H9 (cell line): ENCODE results near the gene AHNAK2. TPM values are rescaled to one million over a fixed set of nuclear protein-coding genes. Genes with fewer than 3 reads are reported as not detected.
A peak's percentile ranks its signal among the peaks of the same experiment; 100 is the strongest.

Experiments used
- DNase-seq: peaks from one replicate; pipeline ENCODE4 v3.0.0-alpha.2; 2017
- H2AFZ ChIP-seq: one replicate; pipeline ENCODE4 v1.6.1; 2013; ENCODE audit warnings: mild to moderate bottlenecking, low read length, control low read depth, moderate library complexity
- H2AK5ac ChIP-seq: 2 replicates; pipeline ENCODE4 v1.6.1; 2013; ENCODE audit warnings: low read length, control low read depth, mixed read lengths; ENCODE audit not compliant: insufficient read length
- H2BK120ac ChIP-seq: one replicate; pipeline ENCODE4 v1.6.1; 2013; ENCODE audit warnings: low read depth, mild to moderate bottlenecking, low read length, control low read depth, inconsistent platforms; ENCODE audit not compliant: poor library complexity, severe bottlenecking
- H2BK12ac ChIP-seq: 2 replicates; pipeline ENCODE4 v1.6.1; 2013; ENCODE audit warnings: low read length, control low read depth, mixed read lengths, low read depth; ENCODE audit not compliant: insufficient read length
- H2BK15ac ChIP-seq: 2 replicates; pipeline ENCODE4 v1.6.1; 2013; ENCODE audit warnings: low read depth, low read length, control low read depth
- H2BK20ac ChIP-seq: one replicate; pipeline ENCODE4 v1.6.1; 2013; ENCODE audit warnings: low read depth, mild to moderate bottlenecking, low read length, control low read depth, inconsistent platforms; ENCODE audit not compliant: poor library complexity, severe bottlenecking
- H2BK5ac ChIP-seq: 2 replicates; pipeline ENCODE4 v1.6.1; 2013; ENCODE audit warnings: low read length, control low read depth, mixed read lengths; ENCODE audit not compliant: insufficient read length
- H3K14ac ChIP-seq: 2 replicates; pipeline ENCODE4 v1.6.1; 2013; ENCODE audit warnings: low read length, control low read depth; ENCODE audit not compliant: insufficient read depth
- H3K18ac ChIP-seq: 2 replicates; pipeline ENCODE4 v1.6.1; 2013; ENCODE audit warnings: low read depth, mild to moderate bottlenecking, mixed read lengths, low read length, control low read depth; ENCODE audit not compliant: insufficient read length
- H3K23ac ChIP-seq: 2 replicates; pipeline ENCODE4 v1.6.1; 2013; ENCODE audit warnings: low read length, control low read depth, mixed read lengths, low read depth; ENCODE audit not compliant: insufficient read length
- H3K23me2 ChIP-seq: 2 replicates; pipeline ENCODE4 v1.6.1; 2013; ENCODE audit warnings: low read depth, mild to moderate bottlenecking, mixed read lengths, low read length, control low read depth; ENCODE audit not compliant: insufficient read length, poor library complexity, severe bottlenecking
- H3K27ac ChIP-seq: 2 replicates; pipeline ENCODE4 v1.5.1; 2013; ENCODE audit warnings: low read length, control low read depth, mixed read lengths, low read depth; ENCODE audit not compliant: insufficient read length
- H3K27me3 ChIP-seq: 2 replicates; pipeline ENCODE4 v1.6.1; 2013; ENCODE audit warnings: low read length, control low read depth, inconsistent platforms; ENCODE audit not compliant: insufficient read depth
- H3K4ac ChIP-seq: 2 replicates; pipeline ENCODE4 v1.6.1; 2013; ENCODE audit warnings: low read depth, mild to moderate bottlenecking, control low read depth, inconsistent platforms, low read length, moderate library complexity
- H3K4me1 ChIP-seq: 2 replicates; pipeline ENCODE4 v1.6.1; 2013; ENCODE audit warnings: low read length, control low read depth, inconsistent platforms; ENCODE audit not compliant: insufficient read depth
- H3K4me2 ChIP-seq: 2 replicates; pipeline ENCODE4 v1.6.1; 2013; ENCODE audit warnings: low read length, control low read depth, mixed read lengths; ENCODE audit not compliant: insufficient read length, insufficient read depth
- H3K56ac ChIP-seq: 2 replicates; pipeline ENCODE4 v1.6.1; 2013; ENCODE audit warnings: low read depth, mild to moderate bottlenecking, mixed read lengths, low read length, control low read depth; ENCODE audit not compliant: insufficient read length
- H3K79me1 ChIP-seq: 2 replicates; pipeline ENCODE4 v1.6.1; 2013; ENCODE audit warnings: low read depth, mild to moderate bottlenecking, moderate library complexity, low read length, control low read depth, inconsistent platforms; ENCODE audit not compliant: insufficient read depth, poor library complexity, severe bottlenecking
- H3K79me2 ChIP-seq: 2 replicates; pipeline ENCODE4 v1.6.1; 2013; ENCODE audit warnings: low read length, control low read depth, inconsistent platforms; ENCODE audit not compliant: insufficient read depth
- H3K9ac ChIP-seq: 2 replicates; pipeline ENCODE4 v1.6.1; 2013; ENCODE audit warnings: low read length, control low read depth, mixed read lengths; ENCODE audit not compliant: insufficient read length; ENCODE audit errors: extremely low read depth
- H3K9me3 ChIP-seq: one replicate; pipeline ENCODE4 v1.6.1; 2013; ENCODE audit warnings: low read depth, low read length, inconsistent platforms; ENCODE audit not compliant: control insufficient read depth
- H3T11ph ChIP-seq: one replicate; pipeline ENCODE4 v1.6.1; 2013; ENCODE audit warnings: mild to moderate bottlenecking, low read length, control low read depth, inconsistent platforms
- H4K20me1 ChIP-seq: one replicate; pipeline ENCODE4 v1.6.1; 2013; ENCODE audit not compliant: control insufficient read depth, insufficient read length, insufficient read depth
- H4K5ac ChIP-seq: 2 replicates; pipeline ENCODE4 v1.6.1; 2013; ENCODE audit warnings: low read depth, mild to moderate bottlenecking, mixed read lengths, low read length, control low read depth; ENCODE audit not compliant: insufficient read length
- H4K8ac ChIP-seq: replicated peaks from 2 replicates; pipeline ENCODE4 v1.6.1; 2013; ENCODE audit warnings: low read length, control low read depth, mixed read lengths, low read depth; ENCODE audit not compliant: insufficient read length
- H4K91ac ChIP-seq: 2 replicates; pipeline ENCODE4 v1.6.1; 2013; ENCODE audit warnings: low read depth, mild to moderate bottlenecking, moderate library complexity, mixed read lengths, low read length, control low read depth; ENCODE audit not compliant: insufficient read length
- H3K27ac Mint-ChIP-seq, 3 experiments: 2 replicates in 2 of 3; 3 replicates in 1 of 3; pipeline ENCODE4 v1.8.0; 2020 to 2021; ENCODE audit warnings: mixed read lengths in 3 of 3, mild to moderate bottlenecking in 1 of 3, moderate library complexity in 1 of 3
- H3K27me3 Mint-ChIP-seq: 2 replicates; pipeline ENCODE4 v1.8.0; 2021; ENCODE audit warnings: low read depth, mild to moderate bottlenecking, moderate library complexity, mixed read lengths
- H3K36me3 Mint-ChIP-seq, 3 experiments: 2 replicates in 2 of 3; 3 replicates in 1 of 3; pipeline ENCODE4 v1.8.0; 2020 to 2021; ENCODE audit warnings: low read depth in 3 of 3, mixed read lengths in 3 of 3; ENCODE audit not compliant: insufficient read depth in 1 of 3
- H3K4me1 Mint-ChIP-seq, 2 experiments: 2 replicates each; pipeline ENCODE4 v1.8.0; 2020; ENCODE audit warnings: mixed read lengths in 2 of 2
- H3K4me3 Mint-ChIP-seq, 2 experiments: 2 replicates in 1 of 2; 3 replicates in 1 of 2; pipeline ENCODE4 v1.8.0; 2020 to 2021; ENCODE audit warnings: mild to moderate bottlenecking in 2 of 2, mixed read lengths in 2 of 2, moderate library complexity in 1 of 2
- H3K9me3 Mint-ChIP-seq, 2 experiments: 2 replicates in 1 of 2; 3 replicates in 1 of 2; pipeline ENCODE4 v1.8.0; 2020; ENCODE audit warnings: mild to moderate bottlenecking in 2 of 2, mixed read lengths in 2 of 2, moderate library complexity in 1 of 2
- WGBS: extraction: QIAGEN DNeasy Blood & Tissue Kit; methylation state at CpG from one replicate; pipeline ENCODE4 v1.1.7; 2013; ENCODE audit warnings: missing lambda C conversion rate, low lambda C conversion rate, mixed read lengths; ENCODE audit not compliant: insufficient read length; ENCODE audit errors: extremely low coverage; 5-methylcytosine and 5-hydroxymethylcytosine counted together
- total RNA-seq: library from RNA; stranded (reverse); gene quantifications from 2 replicates; pipeline ENCODE4 v1.2.1, GENCODE V29; 2021
- TF ChIP-seq, protein P1 (sequence below): fragments of 200-600 bp; sonication (generic); conservative IDR thresholded peaks from 3 replicates; pipeline ENCODE4 v1.8.0; 2021; ENCODE audit warnings: antibody characterized with exemption, mild to moderate bottlenecking

AHNAK2 gene
- total RNA-seq, 1 experiment from 2014 or later = 2.8 TPM

- Mint-ChIP-seq H3K4me3 (no peak overlapping the region), H3K4me1 (no peaks in the 10 kb centered on the region), H3K27me3 (peaks cover 24% of the 10 kb centered on the region), H3K36me3 (no peaks in the 10 kb centered on the region; a peak in 1 of 7 replicates), H3K27ac (no peak overlapping the region), H3K9me3 (peaks cover 0 to 8% of the 10 kb centered on the region in 2 experiments; a peak in 2 of 5 replicates)
- H3K79me1 ChIP-seq = no peaks in the 10 kb centered on the region
- H3K56ac ChIP-seq = no peak overlapping the region
- no peak overlapping the region for H3K4me2 ChIP-seq
- H2BK5ac ChIP-seq = no peak overlapping the region
- no peak overlapping the region for H4K8ac ChIP-seq
- no peaks in the 10 kb centered on the region for H3K23me2 ChIP-seq
- H2BK120ac ChIP-seq = no peak overlapping the region
- peak overlapping the region; percentile 44; the same call in 1 of the 2 replicates for H3K14ac ChIP-seq
- H3K18ac ChIP-seq = no peak overlapping the region
- no peaks in the 10 kb centered on the region for H3K27me3 ChIP-seq
- no peaks in the 10 kb centered on the region for H3K4me1 ChIP-seq
- H3K9ac ChIP-seq = no peak overlapping the region
- no peak overlapping the region for H4K91ac ChIP-seq
- no CpG with 5 or more reads among the region's 14 CpGs for WGBS
- no peak overlapping the region for H3K4ac ChIP-seq
- no peak overlapping the region for H2AFZ ChIP-seq
- H2AK5ac ChIP-seq = no peak overlapping the region
- H4K20me1 ChIP-seq = no peaks in the 10 kb centered on the region
- H2BK12ac ChIP-seq = no peak overlapping the region
- no peaks in the 10 kb centered on the region for H3K9me3 ChIP-seq
- no peak for DNase-seq
- TF ChIP-seq, protein P1, sequence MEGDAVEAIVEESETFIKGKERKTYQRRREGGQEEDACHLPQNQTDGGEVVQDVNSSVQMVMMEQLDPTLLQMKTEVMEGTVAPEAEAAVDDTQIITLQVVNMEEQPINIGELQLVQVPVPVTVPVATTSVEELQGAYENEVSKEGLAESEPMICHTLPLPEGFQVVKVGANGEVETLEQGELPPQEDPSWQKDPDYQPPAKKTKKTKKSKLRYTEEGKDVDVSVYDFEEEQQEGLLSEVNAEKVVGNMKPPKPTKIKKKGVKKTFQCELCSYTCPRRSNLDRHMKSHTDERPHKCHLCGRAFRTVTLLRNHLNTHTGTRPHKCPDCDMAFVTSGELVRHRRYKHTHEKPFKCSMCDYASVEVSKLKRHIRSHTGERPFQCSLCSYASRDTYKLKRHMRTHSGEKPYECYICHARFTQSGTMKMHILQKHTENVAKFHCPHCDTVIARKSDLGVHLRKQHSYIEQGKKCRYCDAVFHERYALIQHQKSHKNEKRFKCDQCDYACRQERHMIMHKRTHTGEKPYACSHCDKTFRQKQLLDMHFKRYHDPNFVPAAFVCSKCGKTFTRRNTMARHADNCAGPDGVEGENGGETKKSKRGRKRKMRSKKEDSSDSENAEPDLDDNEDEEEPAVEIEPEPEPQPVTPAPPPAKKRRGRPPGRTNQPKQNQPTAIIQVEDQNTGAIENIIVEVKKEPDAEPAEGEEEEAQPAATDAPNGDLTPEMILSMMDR = no peak
- H3K79me2 ChIP-seq = no peaks in the 10 kb centered on the region
- no peak overlapping the region for H4K5ac ChIP-seq
- H2BK20ac ChIP-seq = no peak overlapping the region
- H2BK15ac ChIP-seq = no peak overlapping the region
- H3K27ac ChIP-seq = no peak overlapping the region
- no peak overlapping the region for H3T11ph ChIP-seq
- no peak overlapping the region for H3K23ac ChIP-seq
Measured at GRCh38 chr14:104956290-104956890, 21.8 kb downstream of the AHNAK2 start.
